NCI-H446 (cell line): ENCODE results near the gene CYP26C1.
A peak's percentile ranks its signal among the peaks of the same experiment; 100 is the strongest.

Experiments used
- DNase-seq, 2 experiments: peaks; one replicate each; lab custom pipeline; 2025; lab: John Stamatoyannopoulos, UW

The CYP26C1 gene

GRCh38 chr10:93059975-93060886, at the start of gene CYP26C1:
Gene CYP26C1, plus strand, starts transcription at chr10:93060798. Its CDS starts 466 bp downstream, at chr10:93061264.
- DNase-seq, result no peak

DNA sequence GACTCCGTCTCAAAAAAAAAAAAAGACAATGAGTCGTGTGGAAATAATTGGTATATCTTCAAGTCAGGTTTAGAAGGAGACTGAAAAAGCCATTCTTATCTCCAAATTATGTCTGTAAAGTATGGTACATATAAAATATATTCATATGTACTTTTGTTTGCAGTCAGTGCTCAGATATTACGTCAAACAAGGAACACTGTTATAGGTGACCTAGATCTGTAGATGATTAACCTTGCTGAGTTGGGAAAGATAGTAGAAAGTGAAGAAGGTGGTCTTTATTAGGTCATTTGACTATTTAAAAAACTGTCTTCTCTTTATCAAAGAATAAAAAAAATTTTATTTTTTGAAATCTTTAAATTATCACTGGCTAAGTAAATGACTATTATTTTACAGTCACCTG, 44.9 kb upstream of the CYP26C1 start:
- DNase-seq, result no peak

DNA sequence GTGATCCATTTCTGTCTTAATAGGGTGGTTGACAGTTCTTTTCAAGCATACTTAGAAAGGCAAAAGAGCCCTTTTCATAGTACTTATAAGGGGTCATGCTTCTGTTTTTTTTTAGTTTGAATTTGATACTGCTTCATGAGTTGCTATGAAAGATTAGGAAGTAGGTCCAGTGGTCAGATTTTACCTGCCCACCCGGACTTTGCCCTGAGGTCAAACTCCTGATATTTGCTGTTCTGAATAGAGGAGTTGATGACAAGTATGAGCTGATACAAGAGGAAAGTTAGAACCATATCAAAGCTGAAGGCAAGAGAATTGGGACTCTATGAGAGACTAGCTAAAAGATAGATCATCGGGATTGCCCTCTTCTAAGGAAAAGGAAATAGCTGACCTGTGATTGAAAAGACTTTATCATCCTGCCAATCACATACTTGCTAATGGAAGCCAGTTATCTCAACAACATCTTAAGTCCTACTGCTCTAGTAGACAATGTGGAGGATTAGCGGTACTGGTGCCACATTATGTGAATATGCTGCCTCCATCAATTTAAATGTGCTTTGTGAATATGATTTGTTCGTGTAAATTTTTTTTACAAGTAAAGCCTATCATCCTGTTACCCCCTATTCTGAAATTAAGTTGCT, 37.5 kb upstream of the CYP26C1 start:
- DNase-seq, result no peak

GRCh38 chr10:93026072-93026471, 34.5 kb upstream of the CYP26C1 start:
- no peak for DNase-seq

- DNase-seq, result no peak
Measured at GRCh38 chr10:93027508-93027907, 33.1 kb upstream of the CYP26C1 start.

GRCh38 chr10:93028883-93029282, 31.7 kb upstream of the CYP26C1 start:
- no peak for DNase-seq

DNA sequence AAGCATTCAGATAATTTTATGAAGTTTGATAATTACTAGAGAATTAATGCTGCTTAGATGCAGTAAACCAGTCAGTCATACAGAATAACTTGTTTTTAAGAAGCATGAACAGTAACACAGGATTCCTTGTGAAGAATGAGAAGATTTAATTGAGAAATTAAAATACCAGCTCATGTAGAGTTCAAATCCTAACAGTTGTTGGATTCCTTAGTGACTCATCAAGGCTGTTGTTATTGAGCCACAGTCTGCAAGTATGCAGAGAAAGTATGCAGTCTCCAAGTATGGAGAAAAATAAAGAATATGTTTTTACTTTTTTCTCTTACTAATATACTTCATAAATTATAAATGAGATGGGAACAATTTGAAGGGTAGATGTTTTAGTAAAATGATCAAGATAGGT, 30.2 kb upstream of the CYP26C1 start:
- no peak for DNase-seq

DNA sequence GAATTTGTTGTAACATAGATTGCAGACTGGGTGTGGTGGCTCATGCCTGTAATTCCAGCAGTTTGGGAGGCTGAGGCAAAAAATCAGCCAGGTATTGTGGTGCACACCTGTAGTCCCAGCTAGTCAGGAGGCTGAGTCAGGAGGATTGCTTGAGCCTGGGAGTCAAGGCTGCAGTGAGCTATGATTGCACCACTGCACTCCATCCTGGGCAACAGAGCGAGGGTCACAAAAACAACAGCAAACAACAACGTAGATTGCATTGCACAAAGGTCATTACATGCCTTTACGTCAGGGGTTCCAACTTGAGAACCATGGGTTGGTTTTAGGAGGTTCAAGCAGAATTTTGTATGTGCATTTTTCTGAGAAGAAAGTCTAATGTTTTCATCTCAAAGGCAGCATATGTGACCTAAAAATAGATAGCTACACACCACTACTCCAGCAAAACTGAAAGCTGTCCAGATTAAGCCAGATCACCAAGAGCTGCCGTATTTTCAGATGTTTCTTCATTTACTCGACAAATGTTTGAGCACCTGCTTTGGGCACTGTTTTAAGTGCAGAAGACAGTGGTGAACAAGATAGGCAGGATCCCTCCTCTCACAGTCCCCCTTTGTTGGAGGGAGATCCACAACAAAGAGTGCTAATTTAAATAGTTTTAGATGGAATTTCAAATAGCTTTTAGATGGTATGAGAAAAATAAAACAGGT, 28.3 kb upstream of the CYP26C1 start:
- no peak for DNase-seq

DNA sequence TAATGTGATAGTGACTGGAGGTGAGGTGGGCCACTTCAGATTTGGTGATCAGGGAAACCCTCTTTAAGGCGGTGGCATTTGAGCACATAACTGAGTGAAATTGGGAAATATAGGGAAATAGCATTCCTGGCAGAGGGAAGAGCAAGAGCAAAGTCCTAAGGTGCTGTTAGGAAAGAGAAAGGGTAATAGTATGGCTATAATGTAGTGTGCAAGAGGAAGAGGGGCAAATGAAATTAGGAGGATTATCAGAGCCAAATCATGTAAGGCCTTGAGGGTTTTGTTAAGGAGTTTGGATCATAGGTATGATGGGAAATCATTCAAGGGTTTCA, 27.8 kb upstream of the CYP26C1 start:
- DNase-seq, result no peak

DNA sequence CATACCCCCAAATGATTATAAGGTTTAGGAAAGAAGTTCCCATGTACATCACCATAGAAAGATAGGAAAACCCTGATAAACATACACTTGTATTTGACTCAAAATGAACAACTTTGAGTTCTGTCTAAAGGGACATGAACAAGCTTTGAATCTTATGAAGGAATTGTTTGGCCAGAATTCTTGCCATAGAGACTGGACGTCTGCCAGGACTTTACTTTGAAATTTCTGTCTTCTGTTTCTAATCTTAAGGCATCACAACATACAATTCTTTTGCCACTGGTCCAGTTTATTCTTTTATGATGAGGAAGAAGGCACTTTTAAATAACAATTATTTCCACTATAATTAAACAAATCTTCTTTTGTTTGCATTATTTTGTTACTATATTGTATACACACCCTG, 26.2 kb upstream of the CYP26C1 start:
- DNase-seq, result no peak

- DNase-seq, result no peak
Measured at GRCh38 chr10:93039110-93039509, 21.5 kb upstream of the CYP26C1 start.

- peak in 1 of 2 experiments; percentile 11 for DNase-seq
Measured at GRCh38 chr10:93039721-93040120, 20.9 kb upstream of the CYP26C1 start.

- DNase-seq, result no peak
Measured at GRCh38 chr10:93054486-93054885, 6.1 kb upstream of the CYP26C1 start.

DNA sequence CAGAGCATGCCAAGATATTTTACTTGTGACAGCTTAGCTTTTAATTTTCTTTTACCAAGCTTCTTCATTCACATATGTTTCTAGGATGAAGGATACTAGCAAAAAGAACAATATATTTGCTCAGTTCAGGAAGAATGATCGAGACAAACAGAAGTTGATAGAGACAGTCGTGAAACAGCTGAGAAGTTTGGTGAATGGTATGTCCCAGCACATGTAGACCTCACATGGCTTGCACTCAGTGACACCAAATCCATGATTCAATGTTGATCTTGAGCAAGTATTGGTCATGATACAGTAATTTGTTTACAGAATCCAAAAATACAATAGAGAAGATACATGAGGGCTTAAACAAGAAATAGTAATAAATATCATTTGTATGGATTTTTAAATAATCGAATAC, 2.5 kb upstream of the CYP26C1 start:
- DNase-seq, result no peak

GRCh38 chr10:93060887-93061593, 442 bp downstream of the CYP26C1 start:
- DNase-seq, result no peak

DNA sequence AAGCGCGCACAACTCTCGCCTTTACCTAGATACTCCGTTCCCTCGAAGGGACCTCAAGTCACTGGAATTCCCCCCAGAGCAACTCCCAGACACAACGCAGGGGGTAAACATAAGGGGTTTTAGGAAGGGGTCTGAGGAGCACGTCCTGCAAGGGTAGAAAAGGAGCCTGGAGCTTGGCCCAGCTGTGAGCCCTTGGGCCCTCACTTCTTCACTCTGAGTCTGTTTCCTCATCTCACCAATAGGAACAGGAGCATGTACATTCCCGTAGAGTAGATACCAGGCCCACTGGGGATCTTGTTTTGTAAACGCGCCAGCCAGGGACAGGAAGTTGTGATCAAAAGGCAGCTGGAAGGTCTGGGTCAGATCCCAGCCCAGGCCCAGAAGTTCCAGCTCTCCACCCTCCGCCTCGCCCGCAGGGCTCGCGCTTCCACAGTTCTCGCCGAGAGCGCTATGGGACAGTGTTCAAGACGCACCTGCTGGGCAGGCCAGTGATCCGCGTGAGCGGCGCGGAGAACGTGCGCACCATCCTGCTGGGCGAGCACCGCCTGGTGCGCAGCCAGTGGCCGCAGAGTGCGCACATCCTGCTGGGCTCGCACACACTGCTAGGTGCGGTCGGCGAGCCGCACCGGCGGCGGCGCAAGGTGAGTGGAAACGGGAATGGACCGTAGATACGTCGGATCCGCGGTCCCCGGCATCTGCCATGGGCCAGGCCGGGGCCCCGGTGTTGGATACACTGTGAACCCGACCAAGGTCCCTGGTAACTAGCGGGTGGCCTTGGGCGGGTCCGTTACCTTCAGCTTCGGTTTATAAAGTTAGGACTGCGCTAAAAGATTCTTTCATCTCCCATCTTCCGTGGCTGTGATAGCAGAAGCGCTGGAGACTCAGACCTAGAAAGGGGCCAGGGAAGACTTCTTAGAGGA, 1.3 kb downstream of the CYP26C1 start:
- no peak for DNase-seq

DNA sequence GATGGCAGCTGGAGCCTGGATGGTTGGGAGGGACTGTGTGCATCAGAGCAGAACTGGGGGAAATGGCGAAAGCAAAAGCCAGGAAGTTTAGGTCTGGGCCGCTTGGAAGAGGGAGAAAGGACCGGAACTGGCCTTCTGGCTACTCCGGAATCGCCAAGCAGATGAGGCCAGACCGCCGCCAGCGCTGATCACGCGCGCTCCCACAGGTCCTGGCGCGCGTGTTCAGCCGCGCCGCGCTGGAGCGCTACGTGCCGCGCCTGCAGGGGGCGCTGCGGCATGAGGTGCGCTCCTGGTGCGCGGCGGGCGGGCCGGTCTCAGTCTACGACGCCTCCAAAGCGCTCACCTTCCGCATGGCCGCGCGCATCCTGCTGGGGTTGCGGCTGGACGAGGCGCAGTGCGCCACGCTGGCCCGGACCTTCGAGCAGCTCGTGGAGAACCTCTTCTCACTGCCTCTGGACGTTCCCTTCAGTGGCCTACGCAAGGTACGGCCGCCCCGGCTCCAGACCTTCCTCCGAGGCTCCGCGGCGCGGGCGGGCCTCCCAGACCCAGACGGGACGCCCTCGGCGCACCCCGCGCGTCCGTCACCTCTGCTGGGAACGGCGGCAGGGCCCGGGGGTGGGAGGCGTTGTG, 2.0 kb downstream of the CYP26C1 start:
- DNase-seq, result no peak

DNA sequence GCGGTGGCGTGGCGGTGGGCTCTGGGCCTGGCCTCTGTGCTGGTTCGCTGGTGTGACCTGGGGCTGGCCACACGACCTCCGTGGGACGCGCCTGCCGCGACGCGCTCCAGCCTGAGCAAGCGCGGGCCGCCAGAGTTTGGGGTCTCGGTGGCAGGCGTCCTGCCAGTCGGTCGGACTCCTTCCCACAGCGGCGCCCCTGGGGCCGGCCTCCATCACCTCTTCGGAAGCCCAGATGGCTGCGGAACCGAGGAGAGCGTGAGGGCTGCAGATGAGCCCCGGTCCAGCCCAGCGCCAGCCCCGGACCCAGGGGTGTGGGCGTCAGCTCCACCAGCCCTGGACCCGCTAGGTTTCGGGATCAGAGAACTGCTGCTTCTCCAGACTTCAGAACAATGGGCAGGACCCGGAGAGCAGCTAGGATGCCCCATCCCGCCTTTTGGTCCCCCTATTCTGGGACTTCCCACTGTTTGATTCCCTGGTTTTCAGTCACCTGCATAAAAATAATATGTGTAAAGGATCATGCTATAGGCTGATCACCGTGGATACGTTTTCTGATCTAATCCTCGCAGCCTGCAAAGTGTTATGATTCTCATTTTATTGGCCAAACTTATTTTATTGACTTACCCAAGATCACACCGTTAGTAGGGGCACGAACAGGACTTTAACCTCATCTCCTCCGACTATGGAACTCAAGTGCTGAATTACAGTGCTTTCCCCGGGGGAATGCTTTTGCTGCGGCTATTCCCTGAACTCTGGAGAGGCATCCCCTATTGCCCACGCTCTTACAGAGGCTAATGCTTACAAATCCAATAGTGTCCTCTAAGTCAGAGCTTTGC, 2.8 kb downstream of the CYP26C1 start:
- no peak for DNase-seq

- no peak for DNase-seq
Measured at GRCh38 chr10:93063977-93064660, 3.5 kb downstream of the CYP26C1 start.
